Activated CD8-positive, alpha-beta memory T cell treated with anti-CD3 and anti-CD28 coated beads for 4 hours (primary cell): ENCODE results near the gene PUSL1.

Experiments used
- DNase-seq, 2 donors: peaks; one replicate each; pipeline ENCODE4 v3.0.0-alpha.2; 2020; ENCODE audit warnings: low read depth in 2 of 2

PUSL1 gene

GRCh38 chr1:1325288-1326074 lies 17.1 kb downstream of the PUSL1 start:
- DNase-seq: no peak

GRCh38 chr1:1326075-1326605 lies 17.7 kb downstream of the PUSL1 start:
- DNase-seq: no peak

GRCh38 chr1:1327291-1327690 lies 18.9 kb downstream of the PUSL1 start:
- no peak for DNase-seq

GRCh38 chr1:1328254-1328653 lies 19.9 kb downstream of the PUSL1 start:
- no peak for DNase-seq

GRCh38 chr1:1329304-1330210 lies 21.2 kb downstream of the PUSL1 start:
- no peak for DNase-seq

- no peak for DNase-seq
Measured at GRCh38 chr1:1330366-1331067, 22.1 kb downstream of the PUSL1 start.

GRCh38 chr1:1331068-1331965 lies 22.9 kb downstream of the PUSL1 start, which contains the start of gene TAS1R3:
Gene TAS1R3 (plus strand): TSS chr1:1331280. CDS start chr1:1331346, 66 bp downstream.
- no peak for DNase-seq

- DNase-seq: no peak
Measured at GRCh38 chr1:1332031-1332755, 23.8 kb downstream of the PUSL1 start.

GRCh38 chr1:1332774-1333480 lies 24.5 kb downstream of the PUSL1 start:
- DNase-seq: no peak

- no peak for DNase-seq
Measured at GRCh38 chr1:1333551-1334241, 25.3 kb downstream of the PUSL1 start.

- DNase-seq: no peak
Measured at GRCh38 chr1:1334835-1335234, 26.4 kb downstream of the PUSL1 start.

- no peak for DNase-seq
Measured at GRCh38 chr1:1335283-1335682, 26.9 kb downstream of the PUSL1 start.

GRCh38 chr1:1335792-1336248 lies 27.4 kb downstream of the PUSL1 start:
- no peak for DNase-seq

GRCh38 chr1:1336446-1336845 lies 28.0 kb downstream of the PUSL1 start:
- no peak for DNase-seq

GRCh38 chr1:1336931-1337792 lies 28.8 kb downstream of the PUSL1 start:
- no peak for DNase-seq

GRCh38 chr1:1337793-1338147 lies 29.4 kb downstream of the PUSL1 start:
- DNase-seq: no peak

GRCh38 chr1:1338278-1338677 lies 29.9 kb downstream of the PUSL1 start:
- DNase-seq: no peak

GRCh38 chr1:1340185-1340584 lies 31.8 kb downstream of the PUSL1 start:
- DNase-seq: no peak
